ENCODE data around the gene WDFY1. TPM values are rescaled to one million over a fixed set of nuclear protein-coding genes. Genes with fewer than 3 reads are reported as not detected.

WDFY1 gene
- total RNA-seq, 1 experiment from 2014 or later: 44.7 TPM

- intact Hi-C loops (cut with micrococcal nuclease): loop anchor here (1.0 to 10.0 kb wide), 5 partner anchors 314 to 1034 kb away; no protein-coding TSS in a partner anchor
- Histone ChIP-seq H3K9me2 (ENCODE audit: insufficient read depth) (no peaks in the 10 kb centered on the region), H2AFZ (ENCODE audit: low read depth, low read length, poor library complexity, severe bottlenecking) (no peak overlapping the region), H3K4me1 (ENCODE audit: control insufficient read depth in 1 of 2, insufficient read depth in 2 of 2, low read length in 2 of 2) (no peaks in the 10 kb centered on the region), H3K27me3 (ENCODE audit: insufficient read depth, low read length) (no peaks in the 10 kb centered on the region), H3K9ac (ENCODE audit: low read length) (no peak overlapping the region), H3K4me3 (replicated peaks in 1 of 2; ENCODE audit: low read depth in 1 of 2, low read length in 2 of 2) (no peak overlapping the region), H3K9me3 (ENCODE audit: control insufficient read depth in 1 of 2, insufficient read depth in 1 of 2, low read depth in 1 of 2, low read length in 2 of 2) (no peaks in the 10 kb centered on the region), H3K4me2 (ENCODE audit: low read length) (no peak overlapping the region), H4K20me1 (ENCODE audit: insufficient read depth) (peaks cover 3% of the 10 kb centered on the region; the same call in 1 of the 2 replicates), H3K36me3 (ENCODE audit: control insufficient read depth in 1 of 2, insufficient read depth in 2 of 2, low read length in 2 of 2) (peaks cover 7 to 9% of the 10 kb centered on the region in 2 experiments; a peak in 3 of 4 replicates), H3K27ac (ENCODE audit: low read depth, low read length) (no peak overlapping the region), H3K79me2 (ENCODE audit: insufficient read depth, low read length) (peaks cover under 1% of the 10 kb centered on the region; the same call in 1 of the 2 replicates)
- no TSS peak for BruUV-seq (replicated peaks)
- POLR2A ChIA-PET: interaction anchor here (1.0 to 1.8 kb wide), 5 partner anchors 23 to 389 kb away, joined by 3 to 7 read pairs (median 3); partner anchors contain the start of gene SERPINE2
- DNase-seq (ENCODE audit: low read depth, low spot score): peak; percentile 49
- RAD21 ChIA-PET (ENCODE audit: low non-redundant PET in 1 of 2, low total read pairs in 2 of 2, uncharacterized antibody in 2 of 2, unreplicated experiment in 2 of 2): interaction anchor here (0.6 to 2.7 kb wide), 10 partner anchors 23 to 439 kb away, joined by 3 to 31 read pairs (median 4); no protein-coding TSS in a partner anchor
- CTCF ChIA-PET: interaction anchor here (0.9 to 6.2 kb wide), 32 partner anchors 10 to 999 kb away, joined by 3 to 170 read pairs (median 5); partner anchors contain the start of gene SERPINE2
- ATAC-seq: peak; percentile 77
- no peak for TF ChIP-seq JUND (IDR thresholded peaks at IDR 0.05)
- no peak for TF ChIP-seq SRF (IDR thresholded peaks at IDR 0.05; ENCODE audit: low read depth)
- peak; percentile 95 for TF ChIP-seq RAD21 (IDR thresholded peaks at IDR 0.05; ENCODE audit: low read depth)
- TF ChIP-seq, protein P1, sequence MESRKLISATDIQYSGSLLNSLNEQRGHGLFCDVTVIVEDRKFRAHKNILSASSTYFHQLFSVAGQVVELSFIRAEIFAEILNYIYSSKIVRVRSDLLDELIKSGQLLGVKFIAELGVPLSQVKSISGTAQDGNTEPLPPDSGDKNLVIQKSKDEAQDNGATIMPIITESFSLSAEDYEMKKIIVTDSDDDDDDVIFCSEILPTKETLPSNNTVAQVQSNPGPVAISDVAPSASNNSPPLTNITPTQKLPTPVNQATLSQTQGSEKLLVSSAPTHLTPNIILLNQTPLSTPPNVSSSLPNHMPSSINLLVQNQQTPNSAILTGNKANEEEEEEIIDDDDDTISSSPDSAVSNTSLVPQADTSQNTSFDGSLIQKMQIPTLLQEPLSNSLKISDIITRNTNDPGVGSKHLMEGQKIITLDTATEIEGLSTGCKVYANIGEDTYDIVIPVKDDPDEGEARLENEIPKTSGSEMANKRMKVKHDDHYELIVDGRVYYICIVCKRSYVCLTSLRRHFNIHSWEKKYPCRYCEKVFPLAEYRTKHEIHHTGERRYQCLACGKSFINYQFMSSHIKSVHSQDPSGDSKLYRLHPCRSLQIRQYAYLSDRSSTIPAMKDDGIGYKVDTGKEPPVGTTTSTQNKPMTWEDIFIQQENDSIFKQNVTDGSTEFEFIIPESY (IDR thresholded peaks at IDR 0.05; ENCODE audit: extremely low read depth, insufficient replicate concordance, low read length): no peak
- TF ChIP-seq CBX3 (IDR thresholded peaks at IDR 0.05; ENCODE audit: low read depth): no peak
- no peak for TF ChIP-seq POLR2A (IDR thresholded peaks at IDR 0.05; ENCODE audit: borderline replicate concordance, extremely low read depth, insufficient read depth, insufficient read length)
- no peak for TF ChIP-seq ELF1 (IDR thresholded peaks at IDR 0.05; ENCODE audit: borderline replicate concordance, low read depth)
- TF ChIP-seq EZH2 (IDR thresholded peaks at IDR 0.05): no peak
- peak; percentile 13; the same call in 1 of the 2 replicates for TF ChIP-seq SP1 (IDR thresholded peaks at IDR 0.05; ENCODE audit: low read depth)
- peak; percentile 78 for TF ChIP-seq CEBPB (IDR thresholded peaks at IDR 0.05; ENCODE audit: low read depth)
- no peak for TF ChIP-seq POLR2AphosphoS5 (IDR thresholded peaks at IDR 0.05; ENCODE audit: low read depth, low read length)
- TF ChIP-seq, protein P2, sequence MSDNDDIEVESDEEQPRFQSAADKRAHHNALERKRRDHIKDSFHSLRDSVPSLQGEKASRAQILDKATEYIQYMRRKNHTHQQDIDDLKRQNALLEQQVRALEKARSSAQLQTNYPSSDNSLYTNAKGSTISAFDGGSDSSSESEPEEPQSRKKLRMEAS (IDR thresholded peaks at IDR 0.05): no peak
- TF ChIP-seq ZNF274 (IDR thresholded peaks at IDR 0.05; ENCODE audit: low read depth, low read length): no peak
- TF ChIP-seq, protein P3, sequence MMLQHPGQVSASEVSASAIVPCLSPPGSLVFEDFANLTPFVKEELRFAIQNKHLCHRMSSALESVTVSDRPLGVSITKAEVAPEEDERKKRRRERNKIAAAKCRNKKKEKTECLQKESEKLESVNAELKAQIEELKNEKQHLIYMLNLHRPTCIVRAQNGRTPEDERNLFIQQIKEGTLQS (IDR thresholded peaks at IDR 0.05): no peak
- TF ChIP-seq FOSL1 (IDR thresholded peaks at IDR 0.05; ENCODE audit: low read depth): no peak
- TF ChIP-seq SIN3A (IDR thresholded peaks at IDR 0.05; ENCODE audit: low read depth): no peak
- TF ChIP-seq ZFX (IDR thresholded peaks at IDR 0.05): no peak
- TF ChIP-seq CTCF (IDR thresholded peaks at IDR 0.05 in 2 of 3, conservative IDR thresholded peaks at IDR 0.05 in 1 of 3; ENCODE audit: borderline replicate concordance in 1 of 3, insufficient read depth in 1 of 3, low read depth in 2 of 3, low read length in 2 of 3): peak; percentile 84 to 96 (median 93)
- peak; percentile 29 for TF ChIP-seq YY1 (IDR thresholded peaks at IDR 0.05; ENCODE audit: extremely low read depth, insufficient replicate concordance, low read depth, low read length)
Measured at GRCh38 chr2:223970343-223971128, 25.4 kb upstream of the WDFY1 start.

All from HCT116 (cell line).